Thyroid gland (tissue), 4 donors: Measurements from ENCODE around the gene DIP2C. TPM values are rescaled to one million over a fixed set of nuclear protein-coding genes. Genes with fewer than 3 reads are reported as not detected.

Source experiments
- DNase-seq, 2 donors: peaks; one replicate each; pipeline ENCODE4 v3.0.0-alpha.2; 2019
- H3K27ac ChIP-seq, 3 donors: fragments of 200-600 bp; sonication (generic); 1 replicate in 2 of 3; 2 replicates in 1 of 3; pipeline ENCODE4 v1.5.1; 2016 to 2019; ENCODE audit warnings: mild to moderate bottlenecking in 1 of 3, moderate library complexity in 1 of 3
- H3K27me3 ChIP-seq: fragments of 200-600 bp; sonication (generic); one replicate; pipeline ENCODE4 v1.5.1; 2019
- H3K36me3 ChIP-seq, 2 donors: fragments of 200-600 bp; sonication (generic); one replicate each; pipeline ENCODE4 v1.5.1; 2016 to 2019
- H3K4me1 ChIP-seq, 2 donors: fragments of 200-600 bp; sonication (generic); one replicate each; pipeline ENCODE4 v1.5.1; 2017 to 2019
- H3K4me3 ChIP-seq, 3 donors: fragments of 200-600 bp; sonication (generic); replicated peaks in 1 of 3; 1 replicate in 2 of 3; 2 replicates in 1 of 3; pipeline ENCODE4 v1.5.1; 2016; ENCODE audit warnings: mild to moderate bottlenecking in 1 of 3
- H3K9me3 ChIP-seq: fragments of 200-600 bp; sonication (generic); one replicate; pipeline ENCODE4 v1.5.1; 2017
- CTCF ChIP-seq, 6 experiments: fragments of 200-600 bp in 3 of 6; fragments of 450-650 bp in 3 of 6; sonication (generic) in 3 of 6; IDR thresholded peaks; one replicate each; pipeline ENCODE4 v1.5.1; 2016 to 2019; ENCODE audit warnings: antibody characterized with exemption in 6 of 6, mild to moderate bottlenecking in 2 of 6, inconsistent platforms in 1 of 6, moderate library complexity in 1 of 6
- POLR2A ChIP-seq, 2 donors: fragments of 450-650 bp; IDR thresholded peaks; one replicate each; pipeline ENCODE4 v1.6.1; 2017; ENCODE audit warnings: antibody characterized with exemption in 2 of 2, mild to moderate bottlenecking in 2 of 2, moderate library complexity in 1 of 2
- WGBS, 2 donors: methylation state at CpG; one replicate each; pipeline ENCODE4 v1.1.5; 2017; 5-methylcytosine and 5-hydroxymethylcytosine counted together
- intact Hi-C: fragments of 100-400 bp; cut with DNase I; formaldehyde crosslinking; loops from one replicate; pipeline ENCODE4 v1.15.1; 2023
- total RNA-seq, 4 donors: library from RNA; depleted of rRNA; stranded (reverse); fragments of >200 nt; gene quantifications; one replicate each; pipeline ENCODE4 v1.2.3, GENCODE V29; 2016

The DIP2C gene
- total RNA-seq, 4 donors from 2014 or later: 11.4 to 14.6 (median 12.3) TPM

- 82 to 88% methylated on average over 6 to 7 of the region's 7 CpGs for WGBS, 2 donors
- no peaks in the 10 kb centered on the region for H3K4me1 ChIP-seq
- intact Hi-C loops: no loop called here
- no peaks in the 10 kb centered on the region for H3K9me3 ChIP-seq
- no peak overlapping the region for H3K27ac ChIP-seq
- H3K36me3 ChIP-seq: peaks cover 6 to 14% of the 10 kb centered on the region in 2 donors
- no peak overlapping the region for H3K4me3 ChIP-seq
- no peak for TF ChIP-seq CTCF (IDR thresholded peaks at IDR 0.05)
- no peak for TF ChIP-seq POLR2A (IDR thresholded peaks at IDR 0.05)
- no peak for DNase-seq
- no peaks in the 10 kb centered on the region for H3K27me3 ChIP-seq
Measured at GRCh38 chr10:282294-283139, 407.0 kb downstream of the DIP2C start.

- peaks cover 6 to 18% of the 10 kb centered on the region in 2 donors for H3K36me3 ChIP-seq
Measured at GRCh38 chr10:279655-280054, 409.8 kb downstream of the DIP2C start.

GRCh38 chr10:279232-279631 is 410.2 kb downstream of the DIP2C start:
- WGBS, 2 donors: 96 to 99% methylated on average over 9 of the region's 9 CpGs

More at GRCh38 chr10:279655-280054, 409.8 kb downstream of the DIP2C start:
- 89 to 90% methylated on average over 10 of the region's 10 CpGs for WGBS, 2 donors
- TF ChIP-seq CTCF (IDR thresholded peaks at IDR 0.05) (no peak), POLR2A (IDR thresholded peaks at IDR 0.05) (no peak)
- Histone ChIP-seq H3K4me3 (no peak overlapping the region), H3K27me3 (no peaks in the 10 kb centered on the region), H3K4me1 (no peaks in the 10 kb centered on the region), H3K27ac (no peak overlapping the region), H3K9me3 (no peaks in the 10 kb centered on the region)
- intact Hi-C loops: no loop called here
- no peak for DNase-seq

GRCh38 chr10:278707-279106 is 410.8 kb downstream of the DIP2C start:
- H3K4me1 ChIP-seq: no peaks in the 10 kb centered on the region
- WGBS, 2 donors: 95 to 96% methylated on average over 5 of the region's 5 CpGs
- H3K4me3 ChIP-seq: no peak overlapping the region
- TF ChIP-seq CTCF (IDR thresholded peaks at IDR 0.05): no peak
- no peak for TF ChIP-seq POLR2A (IDR thresholded peaks at IDR 0.05)
- intact Hi-C loops: no loop called here
- no peak overlapping the region for H3K27ac ChIP-seq
- no peaks in the 10 kb centered on the region for H3K9me3 ChIP-seq
- DNase-seq: no peak
- peaks cover 6 to 18% of the 10 kb centered on the region in 2 donors for H3K36me3 ChIP-seq
- H3K27me3 ChIP-seq: no peaks in the 10 kb centered on the region

More at GRCh38 chr10:279232-279631, 410.2 kb downstream of the DIP2C start:
- no peak for TF ChIP-seq CTCF (IDR thresholded peaks at IDR 0.05)
- TF ChIP-seq POLR2A (IDR thresholded peaks at IDR 0.05): no peak
- no peak for DNase-seq
- no peaks in the 10 kb centered on the region for H3K9me3 ChIP-seq
- no peaks in the 10 kb centered on the region for H3K4me1 ChIP-seq
- H3K27ac ChIP-seq: no peak overlapping the region
- H3K36me3 ChIP-seq: peaks cover 6 to 18% of the 10 kb centered on the region in 2 donors
- intact Hi-C loops: no loop called here
- H3K27me3 ChIP-seq: no peaks in the 10 kb centered on the region
- H3K4me3 ChIP-seq: no peak overlapping the region

GRCh38 chr10:277963-278362 is 411.5 kb downstream of the DIP2C start:
- peaks cover 4 to 18% of the 10 kb centered on the region in 2 donors for H3K36me3 ChIP-seq
- no peak for DNase-seq

More at GRCh38 chr10:277963-278362, 411.5 kb downstream of the DIP2C start:
- intact Hi-C loops: no loop called here
- Histone ChIP-seq H3K27ac (no peak overlapping the region), H3K4me1 (no peaks in the 10 kb centered on the region), H3K27me3 (no peaks in the 10 kb centered on the region), H3K4me3 (no peak overlapping the region), H3K9me3 (no peaks in the 10 kb centered on the region)
- TF ChIP-seq POLR2A (IDR thresholded peaks at IDR 0.05) (no peak), CTCF (IDR thresholded peaks at IDR 0.05) (no peak)
- WGBS, 2 donors: 92 to 97% methylated on average over 4 to 6 of the region's 19 CpGs
